Measurements from ENCODE around the gene WNT2B.

WNT2B gene

GRCh38 chr1:112524986-112525385 is 16.2 kb downstream of the WNT2B start:
- no peak for FAIRE-seq

GRCh38 chr1:112527266-112528010 is 18.7 kb downstream of the WNT2B start:
- DNase-seq (ENCODE audit: low spot score) (peak; percentile 66), FAIRE-seq (peak; percentile 62)

More at GRCh38 chr1:112524986-112525385, 16.2 kb downstream of the WNT2B start:
- DNase-seq (ENCODE audit: low spot score), result no peak

GRCh38 chr1:112528076-112528475 is 19.3 kb downstream of the WNT2B start:
- DNase-seq (ENCODE audit: low spot score) (no peak), FAIRE-seq (no peak)

GRCh38 chr1:112529301-112529700 is 20.5 kb downstream of the WNT2B start:
- DNase-seq (ENCODE audit: low spot score) (no peak), FAIRE-seq (no peak)

GRCh38 chr1:112530832-112531231 is 22.1 kb downstream of the WNT2B start:
- no peak for DNase-seq (ENCODE audit: low spot score)
- no peak for FAIRE-seq

GRCh38 chr1:112532064-112532463 is 23.3 kb downstream of the WNT2B start:
- no peak for DNase-seq (ENCODE audit: low spot score)
- FAIRE-seq, result no peak

GRCh38 chr1:112533029-112533428 is 24.3 kb downstream of the WNT2B start:
- FAIRE-seq, result no peak

GRCh38 chr1:112536561-112536960 is 27.8 kb downstream of the WNT2B start:
- DNase-seq (ENCODE audit: low spot score) (no peak), FAIRE-seq (no peak)

More at GRCh38 chr1:112533029-112533428, 24.3 kb downstream of the WNT2B start:
- no peak for DNase-seq (ENCODE audit: low spot score)

- FAIRE-seq (no peak), DNase-seq (ENCODE audit: low spot score) (no peak)
Measured at GRCh38 chr1:112537456-112537855, 28.7 kb downstream of the WNT2B start.

- FAIRE-seq (no peak), DNase-seq (ENCODE audit: low spot score) (no peak)
Measured at GRCh38 chr1:112538883-112539282, 30.1 kb downstream of the WNT2B start.

GRCh38 chr1:112540226-112540794 is 31.5 kb downstream of the WNT2B start:
- FAIRE-seq (no peak), DNase-seq (ENCODE audit: low spot score) (no peak)

- peak; percentile 56 for FAIRE-seq
Measured at GRCh38 chr1:112541299-112541698, 32.5 kb downstream of the WNT2B start.

GRCh38 chr1:112542206-112542973 is 33.6 kb downstream of the WNT2B start:
- DNase-seq (ENCODE audit: low spot score) (no peak), FAIRE-seq (no peak)

More at GRCh38 chr1:112541299-112541698, 32.5 kb downstream of the WNT2B start:
- DNase-seq (ENCODE audit: low spot score), result no peak

GRCh38 chr1:112544011-112544688 is 35.4 kb downstream of the WNT2B start:
- FAIRE-seq, result peak; percentile 99
- DNase-seq (ENCODE audit: low spot score), result peak; percentile 93

- DNase-seq (ENCODE audit: low spot score) (peak; percentile 36), FAIRE-seq (no peak)
Measured at GRCh38 chr1:112544751-112545150, 36.0 kb downstream of the WNT2B start.

GRCh38 chr1:112546076-112546475 is 37.3 kb downstream of the WNT2B start:
- DNase-seq (ENCODE audit: low spot score), result peak; percentile 81
- peak; percentile 97 for FAIRE-seq

GRCh38 chr1:112548547-112548946 is 39.8 kb downstream of the WNT2B start:
- DNase-seq (ENCODE audit: low spot score), result no peak
- FAIRE-seq, result no peak

- no peak for DNase-seq (ENCODE audit: low spot score)
- peak; percentile 27 for FAIRE-seq
Measured at GRCh38 chr1:112549590-112549989, 40.8 kb downstream of the WNT2B start.

GRCh38 chr1:112554411-112554810 is 45.6 kb downstream of the WNT2B start:
- FAIRE-seq (no peak), DNase-seq (ENCODE audit: low spot score) (no peak)

- FAIRE-seq, result peak; percentile 31
- DNase-seq (ENCODE audit: low spot score), result no peak
Measured at GRCh38 chr1:112557385-112557784, 48.6 kb downstream of the WNT2B start.

- DNase-seq (ENCODE audit: low spot score), result no peak
Measured at GRCh38 chr1:112558634-112559033, 49.9 kb downstream of the WNT2B start.

GRCh38 chr1:112563341-112563740 is 54.6 kb downstream of the WNT2B start:
- FAIRE-seq (no peak), DNase-seq (ENCODE audit: low spot score) (no peak)

More at GRCh38 chr1:112558634-112559033, 49.9 kb downstream of the WNT2B start:
- FAIRE-seq, result no peak

Measured in RCC 7860 (cell line).